Muscle layer of duodenum (tissue), 2 donors: ENCODE results near the gene ECSIT.
"Not testable (repeated sequence)": the region's sequence is repeated elsewhere in the genome, so short reads cannot be mapped to it uniquely, and the experiment has no call there.

Experiments
- H3K27ac ChIP-seq: one replicate; pipeline ENCODE4 v1.7.0; 2013; ENCODE audit warnings: mild to moderate bottlenecking, low read length
- H3K27me3 ChIP-seq: one replicate; pipeline ENCODE4 v1.7.0; 2013; ENCODE audit warnings: low read depth, mild to moderate bottlenecking, control low read depth, low read length
- H3K36me3 ChIP-seq, 2 donors: one replicate each; pipeline ENCODE4 v1.7.0; 2013; ENCODE audit warnings: low read length in 2 of 2, control low read depth in 1 of 2, mild to moderate bottlenecking in 1 of 2; ENCODE audit not compliant: insufficient read depth in 2 of 2, control insufficient read depth in 1 of 2
- H3K4me1 ChIP-seq, 2 donors: one replicate each; pipeline ENCODE4 v1.7.0; 2013; ENCODE audit warnings: low read length in 2 of 2, mild to moderate bottlenecking in 2 of 2, control low read depth in 1 of 2, moderate library complexity in 1 of 2; ENCODE audit not compliant: insufficient read depth in 2 of 2, control insufficient read depth in 1 of 2
- H3K4me3 ChIP-seq, 2 donors: one replicate each; pipeline ENCODE4 v1.7.0; 2013; ENCODE audit warnings: low read length in 2 of 2, low read depth in 1 of 2, mild to moderate bottlenecking in 1 of 2
- H3K9me3 ChIP-seq, 2 donors: one replicate each; pipeline ENCODE4 v1.7.0; 2013; ENCODE audit warnings: low read length in 2 of 2, control low read depth in 1 of 2, mild to moderate bottlenecking in 1 of 2; ENCODE audit not compliant: control insufficient read depth in 1 of 2
- donor health status: healthy.

ECSIT gene

GRCh38 chr19:11465600-11465999 lies 63.3 kb downstream of the ECSIT start:
- H3K9me3 ChIP-seq: no peaks in the 10 kb centered on the region
- no peak overlapping the region for H3K27ac ChIP-seq
- H3K4me3 ChIP-seq: no peak overlapping the region
- H3K36me3 ChIP-seq: no peaks in the 10 kb centered on the region
- H3K27me3 ChIP-seq: no peaks in the 10 kb centered on the region
- no peaks in the 10 kb centered on the region for H3K4me1 ChIP-seq

GRCh38 chr19:11464333-11465265 lies 64.3 kb downstream of the ECSIT start:
- Histone ChIP-seq H3K9me3 (no peaks in the 10 kb centered on the region), H3K27me3 (no peaks in the 10 kb centered on the region), H3K4me1 (no peaks in the 10 kb centered on the region), H3K4me3 (no peak overlapping the region), H3K27ac (no peak overlapping the region), H3K36me3 (no peaks in the 10 kb centered on the region)

GRCh38 chr19:11463391-11463790 lies 65.5 kb downstream of the ECSIT start:
- Histone ChIP-seq H3K27me3 (no peaks in the 10 kb centered on the region), H3K4me3 (no peak overlapping the region), H3K4me1 (no peaks in the 10 kb centered on the region)

DNA sequence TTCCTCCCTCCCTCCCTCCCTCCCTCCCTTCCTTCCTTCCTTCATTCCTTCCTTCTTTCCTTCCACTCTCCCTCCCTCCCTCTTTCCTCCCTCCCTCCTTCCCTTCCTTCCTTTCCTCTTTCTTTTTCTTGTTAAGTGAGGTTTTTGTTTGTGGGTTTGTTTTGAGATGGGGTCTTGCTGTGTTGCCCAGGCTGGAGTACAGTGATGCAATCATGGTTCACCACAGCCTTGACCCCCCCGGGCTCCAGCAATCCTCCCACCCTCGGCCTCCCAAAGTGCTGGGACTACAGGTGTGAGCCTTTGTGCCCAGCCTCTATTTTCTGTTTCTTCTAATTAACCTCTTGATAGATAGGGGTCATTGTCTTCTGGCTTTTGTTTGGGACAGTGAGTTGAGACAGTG lies 67.5 kb downstream of the ECSIT start:
- no peaks in the 10 kb centered on the region for H3K36me3 ChIP-seq
- no peak overlapping the region for H3K27ac ChIP-seq
- H3K4me1 ChIP-seq: no peaks in the 10 kb centered on the region
- no peak overlapping the region for H3K4me3 ChIP-seq
- H3K9me3 ChIP-seq: no peaks in the 10 kb centered on the region
- H3K27me3 ChIP-seq: no peaks in the 10 kb centered on the region

More at GRCh38 chr19:11463391-11463790, 65.5 kb downstream of the ECSIT start:
- no peaks in the 10 kb centered on the region for H3K9me3 ChIP-seq
- H3K27ac ChIP-seq: no peak overlapping the region
- no peaks in the 10 kb centered on the region for H3K36me3 ChIP-seq

- H3K27ac ChIP-seq: no peak overlapping the region
Measured at GRCh38 chr19:11460207-11460606, 68.7 kb downstream of the ECSIT start.

GRCh38 chr19:11458912-11459311 lies 70.0 kb downstream of the ECSIT start:
- not testable (repeated sequence) for H3K36me3 ChIP-seq, H3K4me1 ChIP-seq, H3K27ac ChIP-seq, H3K27me3 ChIP-seq, H3K9me3 ChIP-seq, H3K4me3 ChIP-seq

More at GRCh38 chr19:11460207-11460606, 68.7 kb downstream of the ECSIT start:
- Histone ChIP-seq H3K4me1 (no peaks in the 10 kb centered on the region), H3K36me3 (no peaks in the 10 kb centered on the region), H3K9me3 (no peaks in the 10 kb centered on the region), H3K27me3 (no peaks in the 10 kb centered on the region), H3K4me3 (no peak overlapping the region)

DNA sequence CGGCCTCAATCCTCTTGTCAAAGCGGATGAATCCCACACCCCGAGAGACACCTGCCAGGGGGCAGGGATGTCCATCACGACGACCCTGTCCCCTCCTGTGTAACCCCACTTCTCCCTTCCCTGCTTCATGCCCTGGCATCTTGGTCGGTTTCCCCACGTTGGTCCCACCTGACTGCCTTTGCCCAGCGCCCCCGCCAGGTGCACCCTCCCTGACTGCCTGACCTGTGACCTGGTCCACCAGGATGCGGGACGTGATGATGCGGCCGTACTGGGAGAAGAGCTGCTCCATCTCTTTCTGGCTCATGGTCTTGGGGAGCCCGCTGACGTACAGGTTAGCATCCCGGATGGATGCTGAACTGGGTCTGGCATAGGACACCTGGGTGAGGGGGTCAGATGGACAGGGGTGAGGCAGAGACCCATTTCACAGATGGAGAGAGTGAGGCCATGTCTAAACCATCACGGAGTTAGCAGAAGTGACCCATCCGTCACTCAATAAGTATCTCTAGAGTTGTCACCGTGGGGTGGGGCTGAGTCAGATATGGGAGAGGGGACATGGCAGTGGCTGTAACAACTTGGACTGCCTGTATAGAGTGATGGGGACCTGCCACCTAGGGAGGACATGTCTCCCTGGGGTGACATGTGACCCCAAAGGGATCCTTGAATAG lies 70.6 kb downstream of the ECSIT start:
- H3K4me3 ChIP-seq: no peak overlapping the region
- H3K27ac ChIP-seq: no peak overlapping the region
- H3K36me3 ChIP-seq: no peaks in the 10 kb centered on the region
- no peaks in the 10 kb centered on the region for H3K4me1 ChIP-seq
- H3K9me3 ChIP-seq: no peaks in the 10 kb centered on the region
- no peaks in the 10 kb centered on the region for H3K27me3 ChIP-seq

DNA sequence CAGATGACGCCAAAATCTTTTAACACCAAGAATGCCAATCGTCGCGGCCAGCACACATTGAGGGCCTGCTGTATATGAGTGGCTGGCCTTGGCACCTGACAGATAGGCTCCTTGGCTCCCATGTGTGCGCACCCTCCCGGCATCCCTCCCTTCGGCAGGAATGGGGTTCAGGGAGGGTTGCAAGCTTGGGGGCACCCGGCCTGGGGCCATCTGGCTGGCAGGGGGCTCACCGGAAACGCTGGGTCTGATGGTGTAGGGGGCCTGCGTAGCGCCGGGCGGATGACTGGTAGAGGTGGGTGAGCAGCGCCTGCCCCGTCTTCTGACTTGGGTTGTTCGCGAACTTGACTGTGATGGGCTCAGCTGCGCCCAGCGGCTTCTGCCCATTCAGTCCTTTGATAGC lies 71.1 kb downstream of the ECSIT start:
- Histone ChIP-seq H3K4me3 (no peak overlapping the region), H3K9me3 (no peaks in the 10 kb centered on the region), H3K27me3 (no peaks in the 10 kb centered on the region), H3K36me3 (no peaks in the 10 kb centered on the region), H3K4me1 (no peaks in the 10 kb centered on the region), H3K27ac (no peak overlapping the region)

- Histone ChIP-seq H3K9me3 (no peaks in the 10 kb centered on the region), H3K4me1 (no peaks in the 10 kb centered on the region), H3K27ac (no peak overlapping the region), H3K4me3 (no peak overlapping the region), H3K36me3 (no peaks in the 10 kb centered on the region), H3K27me3 (no peaks in the 10 kb centered on the region)
Measured at GRCh38 chr19:11457115-11457514, 71.8 kb downstream of the ECSIT start.

- H3K27ac ChIP-seq: no peak overlapping the region
- H3K27me3 ChIP-seq: no peaks in the 10 kb centered on the region
- no peaks in the 10 kb centered on the region for H3K9me3 ChIP-seq
- H3K4me3 ChIP-seq: no peak overlapping the region
- no peaks in the 10 kb centered on the region for H3K36me3 ChIP-seq
- H3K4me1 ChIP-seq: peaks cover 0 to 2% of the 10 kb centered on the region in 2 donors
Measured at GRCh38 chr19:11456659-11457058, 72.3 kb downstream of the ECSIT start.
